ENCODE results near the gene CCT8L2. TPM values are rescaled to one million over a fixed set of nuclear protein-coding genes. Genes with fewer than 3 reads are reported as not detected.
"Not testable (repeated sequence)": the region's sequence is repeated elsewhere in the genome, so short reads cannot be mapped to it uniquely, and the experiment has no call there.

CCT8L2 gene
- total RNA-seq, 2 experiments from 2014 or later: not detected

DNA sequence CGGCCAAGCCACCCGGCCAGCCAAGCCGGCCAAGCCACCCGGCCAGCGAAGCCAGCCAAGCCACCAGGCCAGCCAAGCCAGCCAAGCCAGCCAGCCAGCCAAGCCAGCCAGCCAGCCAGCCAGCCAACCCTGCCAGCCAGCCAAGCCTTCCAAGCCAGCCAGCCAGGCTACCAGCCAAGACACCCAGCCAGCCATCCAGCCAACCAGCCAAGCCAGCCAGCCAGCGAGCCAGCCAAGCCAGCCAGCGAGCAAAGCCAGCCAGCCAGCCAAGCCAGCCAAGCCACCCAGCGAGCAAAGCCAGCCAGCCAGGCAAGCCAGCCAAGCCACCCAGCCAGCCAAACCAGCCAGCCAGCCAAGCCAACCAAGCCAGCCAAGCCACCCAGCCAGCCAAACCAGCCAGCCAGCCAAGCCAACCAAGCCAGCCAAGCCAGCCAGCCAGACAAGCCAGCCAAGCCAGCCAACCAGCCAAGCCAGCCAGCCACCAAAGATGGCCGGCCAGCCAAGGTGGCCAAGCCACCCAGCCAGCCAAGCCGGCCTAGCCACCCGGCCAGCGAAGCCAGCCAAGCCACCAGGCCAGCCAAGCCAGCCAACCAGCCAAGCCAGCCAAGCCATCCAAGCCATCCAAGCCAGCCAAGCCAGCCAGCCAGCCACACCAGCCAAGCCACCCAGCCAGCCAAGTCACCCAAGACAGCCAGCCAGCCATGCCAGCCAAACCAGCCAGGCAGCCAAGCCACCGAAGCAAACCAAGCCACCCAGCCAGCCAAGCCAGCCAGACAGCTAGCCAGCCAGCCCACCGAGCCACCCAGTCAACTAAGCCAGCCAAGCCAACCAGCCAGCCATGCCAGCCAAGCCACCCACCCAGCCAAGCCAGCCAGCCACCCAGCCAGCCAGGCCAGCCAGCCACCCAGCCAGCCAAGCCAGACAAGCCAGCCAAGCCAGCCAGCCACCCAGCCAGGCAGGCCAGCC, 28.8 kb downstream of the CCT8L2 start:
- Mint-ChIP-seq H3K4me3 (no peak overlapping the region), H3K4me1 (ENCODE audit: low read depth) (no peaks in the 10 kb centered on the region), H3K27ac (no peak overlapping the region), H3K9me3 (ENCODE audit: insufficient read depth) (no peaks in the 10 kb centered on the region), H3K27me3 (ENCODE audit: low read depth) (no peaks in the 10 kb centered on the region), H3K36me3 (ENCODE audit: low read depth) (no peaks in the 10 kb centered on the region)
- DNase-seq (no peak), ATAC-seq (no peak)
- POLR2A ChIA-PET: no interaction called here
- CTCF ChIA-PET: no interaction called here

DNA sequence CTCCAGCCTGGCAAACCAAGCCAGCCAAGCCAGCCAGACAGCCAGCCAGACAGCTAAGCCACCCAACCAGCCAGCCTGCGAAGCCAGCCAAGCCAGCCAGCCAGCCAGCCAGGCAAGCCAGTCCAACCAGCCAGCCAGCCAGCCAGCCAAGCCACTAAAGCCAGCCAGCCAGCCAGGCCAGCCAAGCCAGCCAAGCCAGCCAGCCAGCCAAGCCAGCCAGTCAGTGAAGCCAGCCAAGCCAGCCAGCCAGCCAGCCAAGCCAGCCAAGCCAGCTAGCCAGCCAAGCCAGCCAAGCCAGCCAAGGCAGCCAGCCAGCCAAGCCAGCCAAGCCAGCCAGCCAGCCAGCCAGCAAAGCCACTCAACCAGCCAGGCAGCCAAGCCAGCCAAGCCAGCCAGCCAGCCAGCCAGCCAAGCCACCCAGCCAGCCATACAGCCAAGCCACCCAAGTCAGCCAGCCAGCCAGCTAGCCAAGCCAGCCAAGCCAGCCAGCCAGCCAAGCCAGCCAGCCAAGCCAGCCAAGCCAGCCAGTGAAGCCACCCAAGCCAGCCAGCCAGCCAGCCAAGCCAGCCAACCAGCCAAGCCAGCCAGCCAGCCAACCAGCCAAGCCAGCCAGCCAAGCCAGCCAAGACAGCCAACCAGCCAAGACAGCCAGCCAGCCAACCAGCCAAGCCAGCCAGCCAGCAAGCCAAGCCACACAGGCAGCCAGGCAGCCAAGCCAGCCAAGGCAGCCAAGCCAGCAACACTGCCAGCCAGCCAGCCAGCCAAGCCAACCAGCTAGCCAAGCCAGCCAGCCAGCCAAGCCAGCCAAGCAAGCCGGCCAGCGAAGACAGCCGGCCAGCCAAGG, 29.7 kb downstream of the CCT8L2 start:
- no peaks in the 10 kb centered on the region for H3K4me1 Mint-ChIP-seq (ENCODE audit: low read depth)
- H3K27ac Mint-ChIP-seq: no peak overlapping the region
- no peaks in the 10 kb centered on the region for H3K9me3 Mint-ChIP-seq (ENCODE audit: insufficient read depth)
- no peaks in the 10 kb centered on the region for H3K27me3 Mint-ChIP-seq (ENCODE audit: low read depth)
- ChIA-PET CTCF (no interaction called here), POLR2A (no interaction called here)
- DNase-seq: no peak
- ATAC-seq: no peak
- H3K4me3 Mint-ChIP-seq: no peak overlapping the region
- no peaks in the 10 kb centered on the region for H3K36me3 Mint-ChIP-seq (ENCODE audit: low read depth)

DNA sequence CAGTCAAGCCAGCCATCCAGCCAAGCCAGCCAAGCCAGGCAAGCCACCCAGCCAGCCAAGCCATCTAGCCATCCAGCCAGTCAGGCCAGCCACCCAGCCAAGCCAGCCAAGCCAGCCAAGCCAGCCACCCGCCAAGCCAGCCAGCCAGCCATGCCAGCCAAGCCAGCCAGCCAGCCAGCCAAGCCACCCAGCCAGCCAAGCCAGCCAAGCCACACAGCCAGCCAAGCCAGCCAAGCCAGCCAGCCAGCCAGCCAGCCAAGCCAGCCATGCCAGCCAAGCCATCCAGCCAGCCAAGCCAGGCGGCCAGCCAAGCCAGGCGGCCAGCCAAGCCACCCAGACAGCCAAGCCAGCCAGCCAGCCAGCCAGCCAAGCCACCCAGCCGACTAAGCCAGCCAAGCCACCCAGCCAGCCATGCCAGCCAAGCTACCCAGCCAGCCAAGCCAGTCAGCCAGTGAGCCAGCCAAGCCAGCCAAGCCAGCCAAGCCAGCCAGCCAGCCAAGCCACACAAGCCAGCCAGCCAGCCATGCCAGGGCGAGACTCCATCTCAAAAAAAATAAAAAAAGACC, 31.4 kb downstream of the CCT8L2 start:
- ATAC-seq; H3K36me3 Mint-ChIP-seq (ENCODE audit: low read depth); H3K4me3 Mint-ChIP-seq; DNase-seq; H3K4me1 Mint-ChIP-seq (ENCODE audit: low read depth); H3K9me3 Mint-ChIP-seq (ENCODE audit: insufficient read depth); POLR2A ChIA-PET; H3K27ac Mint-ChIP-seq; CTCF ChIA-PET; H3K27me3 Mint-ChIP-seq (ENCODE audit: low read depth): not testable (repeated sequence)

DNA sequence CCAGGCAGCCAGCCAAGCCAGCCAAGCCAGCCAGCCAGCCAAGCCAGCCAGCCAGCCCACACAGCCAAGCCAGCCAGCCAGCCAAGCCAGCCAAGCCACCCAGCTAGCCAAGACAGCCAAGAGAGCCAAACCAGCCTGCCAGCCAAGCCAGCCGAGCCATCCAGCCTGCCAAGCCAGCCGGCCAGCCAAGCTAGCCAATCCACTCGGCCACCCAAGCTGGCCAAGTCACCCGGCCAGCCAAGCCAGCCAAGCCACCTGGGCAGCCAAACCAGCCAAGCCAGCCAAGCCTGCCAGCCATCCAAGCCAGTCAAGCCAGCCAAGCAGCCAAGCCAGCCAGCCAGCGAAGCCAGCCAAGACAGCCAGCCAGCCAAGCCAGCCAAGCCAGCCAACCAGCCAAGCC, 32.0 kb downstream of the CCT8L2 start:
- H3K4me1 Mint-ChIP-seq (ENCODE audit: low read depth); H3K9me3 Mint-ChIP-seq (ENCODE audit: insufficient read depth); H3K4me3 Mint-ChIP-seq; H3K36me3 Mint-ChIP-seq (ENCODE audit: low read depth); H3K27ac Mint-ChIP-seq; POLR2A ChIA-PET; ATAC-seq; DNase-seq; H3K27me3 Mint-ChIP-seq (ENCODE audit: low read depth); CTCF ChIA-PET: not testable (repeated sequence)

DNA sequence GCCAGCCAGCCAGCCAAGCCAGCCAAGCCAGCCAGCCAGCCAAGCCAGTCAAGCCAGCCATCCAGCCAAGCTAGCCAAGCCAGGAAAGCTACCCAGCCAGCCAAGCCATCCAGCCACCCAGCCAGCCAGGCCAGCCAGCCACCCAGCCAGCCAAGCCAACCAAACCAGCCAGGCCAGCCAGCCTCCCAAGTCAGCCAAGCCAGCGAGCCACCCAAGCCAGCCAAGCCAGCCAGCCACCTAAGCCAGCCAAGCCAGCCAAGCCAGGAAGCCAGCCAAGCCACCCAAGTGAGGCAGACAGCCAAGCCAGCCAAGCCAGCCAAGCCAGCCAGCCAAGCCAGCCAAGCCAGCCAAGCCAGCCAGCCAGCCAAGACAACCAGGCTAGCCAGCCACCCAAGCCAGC, 32.6 kb downstream of the CCT8L2 start:
- ATAC-seq; H3K4me1 Mint-ChIP-seq (ENCODE audit: low read depth); H3K27me3 Mint-ChIP-seq (ENCODE audit: low read depth); H3K4me3 Mint-ChIP-seq; H3K36me3 Mint-ChIP-seq (ENCODE audit: low read depth); H3K9me3 Mint-ChIP-seq (ENCODE audit: insufficient read depth); H3K27ac Mint-ChIP-seq; DNase-seq; POLR2A ChIA-PET; CTCF ChIA-PET: not testable (repeated sequence)

DNA sequence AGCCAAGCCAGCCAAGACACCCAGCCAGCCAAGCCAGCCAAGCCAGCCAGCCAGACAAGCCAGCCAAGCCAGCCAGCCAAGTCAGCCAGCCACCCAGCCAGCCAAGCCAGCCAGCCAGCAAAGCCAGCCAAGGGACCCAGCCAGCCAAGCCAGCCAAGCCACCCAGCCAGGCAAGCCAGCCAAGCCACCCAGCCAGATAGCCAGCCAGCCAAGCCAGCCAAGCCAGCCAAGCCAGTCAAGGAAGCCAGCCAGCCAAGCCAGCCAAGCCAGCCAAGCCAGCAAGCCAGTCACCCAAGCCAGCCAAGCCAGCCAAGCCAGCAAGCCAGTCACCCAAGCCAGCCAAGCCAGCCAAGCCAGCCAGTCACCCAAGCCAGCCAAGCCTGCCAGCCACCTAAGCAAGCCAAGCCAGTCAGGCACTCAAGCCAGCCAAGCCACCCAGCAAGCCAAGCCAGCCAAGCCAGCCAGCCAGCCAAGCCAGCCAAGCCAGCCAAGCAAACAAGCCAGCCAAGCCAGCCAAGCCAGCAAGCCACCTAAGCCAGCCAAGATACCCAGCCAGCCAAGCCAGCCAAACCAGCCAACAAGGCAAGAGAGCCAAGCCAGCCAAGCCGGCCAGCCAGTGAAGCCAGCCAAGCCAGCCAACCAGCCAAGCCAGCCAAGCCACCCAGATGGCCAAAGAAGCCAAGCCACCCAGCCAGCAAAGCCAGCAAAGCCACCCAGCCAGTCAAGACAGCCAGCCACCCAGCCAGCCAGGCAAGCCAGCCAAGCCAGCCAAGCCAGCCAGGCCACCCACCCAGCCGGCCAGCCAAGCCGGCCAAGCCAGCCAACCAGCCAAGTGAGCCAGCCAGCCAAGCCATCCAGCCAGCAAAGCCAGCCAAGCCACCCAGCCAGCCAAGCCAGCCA, 33.3 kb downstream of the CCT8L2 start:
- ATAC-seq (no peak), DNase-seq (no peak)
- Mint-ChIP-seq H3K9me3 (ENCODE audit: insufficient read depth) (peaks cover 4% of the 10 kb centered on the region), H3K4me3 (no peak overlapping the region), H3K4me1 (ENCODE audit: low read depth) (no peaks in the 10 kb centered on the region), H3K27me3 (ENCODE audit: low read depth) (no peaks in the 10 kb centered on the region), H3K27ac (no peak overlapping the region), H3K36me3 (ENCODE audit: low read depth) (no peaks in the 10 kb centered on the region)
- POLR2A ChIA-PET: no interaction called here
- CTCF ChIA-PET: no interaction called here

DNA sequence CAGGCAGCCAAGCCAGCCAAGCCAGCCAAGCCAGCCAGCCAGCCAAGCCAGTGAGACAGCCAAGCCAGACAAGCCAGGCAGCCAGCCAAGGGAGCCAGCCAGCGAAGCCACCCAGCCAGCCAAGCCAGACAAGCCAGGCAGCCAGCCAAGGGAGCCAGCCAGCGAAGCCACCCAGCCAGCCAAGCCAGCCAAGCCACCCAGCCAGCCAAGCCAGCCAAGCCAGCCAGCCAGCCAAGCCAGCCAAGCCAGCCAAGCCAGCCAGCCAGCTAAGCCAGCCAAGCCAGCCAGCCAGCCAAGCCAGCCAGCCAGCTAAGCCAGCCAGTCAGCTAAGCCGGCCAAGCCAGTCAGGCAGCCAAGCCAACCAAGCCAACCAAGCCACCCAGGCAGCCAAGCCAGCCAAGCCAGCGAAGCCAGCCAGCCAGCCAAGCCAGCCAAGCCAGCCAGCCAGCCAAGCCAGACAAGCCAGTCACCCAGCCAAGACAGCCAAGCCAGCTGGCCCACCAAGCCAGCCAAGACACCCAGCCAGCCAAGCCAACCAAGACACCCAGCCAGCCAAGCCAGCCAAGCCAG, 34.1 kb downstream of the CCT8L2 start:
- H3K4me1 Mint-ChIP-seq (ENCODE audit: low read depth); H3K36me3 Mint-ChIP-seq (ENCODE audit: low read depth); H3K9me3 Mint-ChIP-seq (ENCODE audit: insufficient read depth); CTCF ChIA-PET; H3K4me3 Mint-ChIP-seq; H3K27me3 Mint-ChIP-seq (ENCODE audit: low read depth); ATAC-seq; POLR2A ChIA-PET; H3K27ac Mint-ChIP-seq; DNase-seq: not testable (repeated sequence)

DNA sequence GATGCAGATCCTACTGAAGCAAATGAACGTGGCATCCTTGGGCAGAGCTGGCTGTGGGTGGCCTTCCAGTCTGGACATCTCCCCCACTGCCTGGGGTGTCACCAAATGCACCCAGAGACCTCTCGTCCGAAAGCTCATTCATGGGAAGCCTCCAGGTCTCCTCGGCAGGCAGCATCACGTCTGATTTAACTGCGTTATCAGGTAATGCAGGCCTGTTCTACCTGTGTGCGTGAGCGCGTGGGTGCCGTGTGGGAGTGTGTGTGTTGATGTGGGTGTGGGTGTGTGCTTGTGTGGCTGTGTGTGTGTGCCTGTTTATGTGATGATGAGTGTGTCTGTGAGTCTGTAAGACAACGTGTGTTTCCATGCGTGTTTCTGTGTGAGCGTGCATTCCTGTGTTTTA, 35.1 kb downstream of the CCT8L2 start:
- H3K36me3 Mint-ChIP-seq (ENCODE audit: low read depth); DNase-seq; H3K27ac Mint-ChIP-seq; H3K4me3 Mint-ChIP-seq; H3K9me3 Mint-ChIP-seq (ENCODE audit: insufficient read depth); ATAC-seq; H3K27me3 Mint-ChIP-seq (ENCODE audit: low read depth); CTCF ChIA-PET; H3K4me1 Mint-ChIP-seq (ENCODE audit: low read depth); POLR2A ChIA-PET: not testable (repeated sequence)

DNA sequence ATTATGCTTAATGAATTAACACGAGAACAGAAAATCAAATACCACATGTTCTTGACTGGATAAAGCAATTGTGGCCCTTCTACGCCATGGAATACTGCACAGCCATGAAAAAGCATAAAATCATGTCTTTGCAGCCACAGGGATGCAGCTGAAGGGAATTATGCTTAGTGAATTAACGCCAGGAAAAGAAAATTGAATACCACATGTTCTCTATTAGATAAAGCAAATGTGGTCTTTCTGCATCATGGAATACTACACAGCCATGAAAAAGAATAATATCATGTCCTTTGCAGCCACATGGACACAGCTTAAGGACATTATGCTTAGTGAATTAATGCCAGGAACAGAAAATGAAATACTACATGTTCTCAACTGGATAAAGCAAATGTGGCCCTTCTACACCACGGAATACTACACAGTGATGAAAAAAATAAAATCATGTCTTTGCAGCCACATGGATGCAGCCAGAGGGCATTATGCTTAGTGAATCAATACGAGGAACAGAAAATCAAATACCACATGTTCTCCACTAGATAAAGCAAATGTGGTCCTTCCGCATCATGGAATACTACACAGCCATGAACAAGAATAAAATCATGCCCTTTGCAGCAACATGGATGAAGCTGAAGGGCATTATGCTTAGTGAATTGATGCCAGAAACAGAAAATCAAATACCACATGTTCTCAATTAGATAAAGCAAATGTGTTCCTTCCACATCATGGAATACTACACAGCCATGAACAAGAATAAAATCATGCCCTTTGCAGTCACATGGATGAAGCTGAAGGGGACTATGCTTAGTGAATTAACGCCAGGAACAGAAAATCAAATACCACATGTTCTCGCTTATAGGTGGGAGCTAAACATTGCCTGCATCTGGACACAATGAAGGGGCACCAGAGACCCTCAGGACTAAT, 37.3 kb downstream of the CCT8L2 start:
- H3K36me3 Mint-ChIP-seq (ENCODE audit: low read depth); ATAC-seq; H3K4me1 Mint-ChIP-seq (ENCODE audit: low read depth); H3K9me3 Mint-ChIP-seq (ENCODE audit: insufficient read depth); H3K27ac Mint-ChIP-seq; DNase-seq; CTCF ChIA-PET; H3K4me3 Mint-ChIP-seq; POLR2A ChIA-PET; H3K27me3 Mint-ChIP-seq (ENCODE audit: low read depth): not testable (repeated sequence)

DNA sequence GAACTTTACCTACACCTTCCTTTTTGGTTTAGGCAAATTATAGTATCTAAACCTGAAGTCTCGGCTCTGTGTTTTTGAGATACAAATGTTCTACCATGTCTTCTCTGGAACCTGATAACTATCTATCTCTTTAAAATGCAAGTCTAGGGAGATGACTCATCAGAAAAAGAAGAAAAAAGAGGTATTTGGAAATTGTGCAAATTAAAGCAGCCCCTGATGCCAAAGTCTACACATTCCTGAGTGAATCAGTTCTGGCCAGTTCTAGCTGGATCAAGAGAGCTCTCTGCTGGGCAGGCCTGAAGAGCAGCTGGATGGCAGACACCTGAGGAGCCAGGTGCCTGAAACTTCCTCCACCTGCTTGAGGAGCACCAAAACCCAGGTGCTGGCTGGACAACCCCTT, 49.3 kb downstream of the CCT8L2 start:
- H3K27me3 Mint-ChIP-seq (ENCODE audit: low read depth); H3K4me3 Mint-ChIP-seq; POLR2A ChIA-PET; H3K4me1 Mint-ChIP-seq (ENCODE audit: low read depth); H3K27ac Mint-ChIP-seq; H3K9me3 Mint-ChIP-seq (ENCODE audit: insufficient read depth); DNase-seq; H3K36me3 Mint-ChIP-seq (ENCODE audit: low read depth); ATAC-seq; CTCF ChIA-PET: not testable (repeated sequence)
